Activated CD8-positive, alpha-beta T cell treated with anti-CD3 and anti-CD28 coated beads for 36 hours (primary cell): ENCODE measurements around the gene SASH1. TPM values are rescaled to one million over a fixed set of nuclear protein-coding genes. Genes with fewer than 3 reads are reported as not detected.

Experiments
- ATAC-seq: fragments of 200-7000 bp; cut with Tn5 transposase; one replicate; pipeline ENCODE4 v1.10.0; 2021; ENCODE audit warnings: mild to moderate bottlenecking, moderate library complexity
- CTCF ChIA-PET: fragments of 350-600 bp; sonication (Branson Sonifier 250); formaldehyde crosslinking; loops from one replicate; lab custom pipeline; 2021; ENCODE audit warnings: antibody characterized with exemption; lab: Charles Lee
- POLR2A ChIA-PET: fragments of 350-600 bp; sonication (Branson Sonifier 250); formaldehyde crosslinking; loops from one replicate; lab custom pipeline; 2021; ENCODE audit warnings: antibody characterized with exemption; lab: Charles Lee
- DNase-seq: peaks from one replicate; pipeline ENCODE4 v3.0.0-alpha.2; 2020
- H3K27ac Mint-ChIP-seq: one replicate; pipeline ENCODE4 v1.8.0; 2021; ENCODE audit warnings: mild to moderate bottlenecking, mixed read lengths
- H3K27me3 Mint-ChIP-seq: one replicate; pipeline ENCODE4 v1.8.0; 2021; ENCODE audit warnings: mixed read lengths
- H3K36me3 Mint-ChIP-seq: one replicate; pipeline ENCODE4 v1.8.0; 2021; ENCODE audit warnings: low read depth, mixed read lengths
- H3K4me1 Mint-ChIP-seq: one replicate; pipeline ENCODE4 v1.8.0; 2021; ENCODE audit warnings: low read depth, mixed read lengths
- H3K4me3 Mint-ChIP-seq: one replicate; pipeline ENCODE4 v1.8.0; 2021; ENCODE audit warnings: mild to moderate bottlenecking, moderate library complexity, mixed read lengths
- H3K9me3 Mint-ChIP-seq: one replicate; pipeline ENCODE4 v1.8.0; 2021; ENCODE audit warnings: mixed read lengths
- intact Hi-C: fragments of 100-400 bp; cut with micrococcal nuclease; formaldehyde crosslinking; loops from one replicate; pipeline ENCODE4 v1.10.0; 2022
- total RNA-seq, 2 experiments: library from RNA; stranded (reverse); gene quantifications; one replicate each; pipeline ENCODE4 v1.2.3, GENCODE V29; 2021
- TF ChIP-seq, protein P1 (sequence below): fragments of 200-600 bp; IDR thresholded peaks from one replicate; pipeline ENCODE4 v1.8.0; 2022; ENCODE audit warnings: antibody characterized with exemption, mild to moderate bottlenecking

Gene SASH1
- total RNA-seq, 2 experiments from 2014 or later = 0.04 to 0.05 TPM

DNA sequence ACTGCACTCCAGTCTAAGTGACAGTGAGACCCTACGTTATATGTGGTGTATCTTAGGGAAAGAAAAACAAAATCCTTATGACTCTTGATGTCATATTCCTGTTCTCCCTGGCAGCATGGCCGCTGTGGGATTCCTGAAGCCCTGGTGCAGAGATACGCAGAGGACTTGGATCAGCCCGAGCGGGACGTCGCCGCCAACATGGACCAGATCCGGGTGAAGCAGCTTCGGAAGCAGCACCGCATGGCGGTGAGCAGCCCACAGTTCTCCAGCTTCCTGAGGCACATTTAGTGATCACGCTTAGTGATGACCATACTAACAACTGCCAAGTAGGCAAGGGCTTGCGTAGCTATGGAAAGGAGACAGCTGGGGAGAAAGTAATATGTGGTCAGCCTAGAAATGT is 203.3 kb downstream of the SASH1 start:
- Mint-ChIP-seq H3K36me3 (no peaks in the 10 kb centered on the region), H3K27me3 (peaks cover 1% of the 10 kb centered on the region), H3K4me3 (no peak overlapping the region), H3K27ac (no peak overlapping the region), H3K4me1 (no peaks in the 10 kb centered on the region), H3K9me3 (no peaks in the 10 kb centered on the region)
- ChIA-PET POLR2A (no interaction called here), CTCF (interaction anchor here (1.0 kb wide), 1 partner anchor 27 kb away, joined by 3 read pairs; no protein-coding TSS in a partner anchor)
- TF ChIP-seq, protein P1, sequence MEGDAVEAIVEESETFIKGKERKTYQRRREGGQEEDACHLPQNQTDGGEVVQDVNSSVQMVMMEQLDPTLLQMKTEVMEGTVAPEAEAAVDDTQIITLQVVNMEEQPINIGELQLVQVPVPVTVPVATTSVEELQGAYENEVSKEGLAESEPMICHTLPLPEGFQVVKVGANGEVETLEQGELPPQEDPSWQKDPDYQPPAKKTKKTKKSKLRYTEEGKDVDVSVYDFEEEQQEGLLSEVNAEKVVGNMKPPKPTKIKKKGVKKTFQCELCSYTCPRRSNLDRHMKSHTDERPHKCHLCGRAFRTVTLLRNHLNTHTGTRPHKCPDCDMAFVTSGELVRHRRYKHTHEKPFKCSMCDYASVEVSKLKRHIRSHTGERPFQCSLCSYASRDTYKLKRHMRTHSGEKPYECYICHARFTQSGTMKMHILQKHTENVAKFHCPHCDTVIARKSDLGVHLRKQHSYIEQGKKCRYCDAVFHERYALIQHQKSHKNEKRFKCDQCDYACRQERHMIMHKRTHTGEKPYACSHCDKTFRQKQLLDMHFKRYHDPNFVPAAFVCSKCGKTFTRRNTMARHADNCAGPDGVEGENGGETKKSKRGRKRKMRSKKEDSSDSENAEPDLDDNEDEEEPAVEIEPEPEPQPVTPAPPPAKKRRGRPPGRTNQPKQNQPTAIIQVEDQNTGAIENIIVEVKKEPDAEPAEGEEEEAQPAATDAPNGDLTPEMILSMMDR = no peak
- intact Hi-C loops = no loop called here
- no peak for ATAC-seq
- DNase-seq = no peak

DNA sequence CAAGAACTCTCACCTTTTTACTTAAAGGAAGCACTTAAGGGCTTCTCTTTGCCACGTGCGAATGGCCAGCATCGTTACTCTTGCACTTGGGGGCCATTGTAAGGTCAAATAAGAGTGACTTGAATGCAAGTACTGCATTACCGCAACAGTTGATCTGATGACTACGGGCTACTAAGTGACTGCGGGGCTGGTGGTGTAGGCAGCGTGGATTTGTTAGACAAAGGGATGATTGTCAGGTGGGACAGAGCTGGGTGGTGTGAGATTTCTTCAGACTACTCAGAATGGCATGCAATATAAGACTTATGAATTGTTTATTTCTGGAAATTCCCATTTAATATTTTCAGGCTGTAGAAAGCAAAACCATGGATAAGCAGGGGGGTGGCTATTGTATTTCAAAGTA is 204.5 kb downstream of the SASH1 start:
- Mint-ChIP-seq H3K36me3 (no peaks in the 10 kb centered on the region), H3K9me3 (no peaks in the 10 kb centered on the region)

DNA sequence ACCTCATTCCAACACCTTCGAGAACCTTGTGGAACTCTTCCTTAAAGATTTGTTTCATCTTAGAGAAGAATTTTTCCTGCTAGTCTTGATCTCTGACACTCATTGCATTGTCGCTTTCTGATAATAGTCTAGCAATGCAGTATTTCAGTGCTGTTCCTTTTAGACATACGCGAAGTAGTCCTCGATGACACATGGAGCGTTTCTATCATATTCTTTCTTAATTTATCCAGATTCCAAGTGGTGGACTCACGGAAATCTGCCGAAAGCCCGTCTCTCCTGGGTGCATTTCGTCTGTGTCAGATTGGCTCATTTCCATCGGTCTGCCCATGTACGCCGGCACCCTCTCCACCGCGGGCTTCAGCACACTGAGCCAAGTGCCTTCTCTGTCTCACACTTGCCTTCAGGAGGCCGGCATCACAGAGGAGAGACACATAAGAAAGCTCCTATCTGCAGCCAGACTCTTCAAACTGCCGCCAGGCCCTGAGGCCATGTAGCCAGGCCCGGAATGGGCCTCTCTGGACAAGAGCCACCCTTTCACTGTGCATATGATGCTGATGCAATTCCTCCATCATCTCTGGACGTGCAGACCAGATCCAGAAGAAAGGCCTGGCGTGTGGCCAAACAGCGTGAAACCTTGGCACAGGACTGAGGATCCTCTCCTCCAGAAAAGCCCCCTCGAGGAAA is 205.6 kb downstream of the SASH1 start:
- intact Hi-C loops = no loop called here
- Mint-ChIP-seq H3K4me1 (no peaks in the 10 kb centered on the region), H3K36me3 (no peaks in the 10 kb centered on the region), H3K9me3 (no peaks in the 10 kb centered on the region), H3K27ac (no peak overlapping the region), H3K4me3 (no peak overlapping the region), H3K27me3 (peaks cover 3% of the 10 kb centered on the region)
- TF ChIP-seq, protein P1 = no peak
- DNase-seq = no peak
- ATAC-seq = no peak
- CTCF ChIA-PET = interaction anchor here (1.4 kb wide), 1 partner anchor 12 kb away, joined by 4 read pairs; no protein-coding TSS in a partner anchor
- POLR2A ChIA-PET = no interaction called here

More for the DNA sequence above, 204.5 kb downstream of the SASH1 start:
- CTCF ChIA-PET = no interaction called here
- no peak for ATAC-seq
- DNase-seq = no peak
- Mint-ChIP-seq H3K4me3 (no peak overlapping the region), H3K27ac (no peak overlapping the region), H3K27me3 (peaks cover 1% of the 10 kb centered on the region), H3K4me1 (no peaks in the 10 kb centered on the region)
- TF ChIP-seq, protein P1 = no peak
- POLR2A ChIA-PET = no interaction called here
- intact Hi-C loops = no loop called here

DNA sequence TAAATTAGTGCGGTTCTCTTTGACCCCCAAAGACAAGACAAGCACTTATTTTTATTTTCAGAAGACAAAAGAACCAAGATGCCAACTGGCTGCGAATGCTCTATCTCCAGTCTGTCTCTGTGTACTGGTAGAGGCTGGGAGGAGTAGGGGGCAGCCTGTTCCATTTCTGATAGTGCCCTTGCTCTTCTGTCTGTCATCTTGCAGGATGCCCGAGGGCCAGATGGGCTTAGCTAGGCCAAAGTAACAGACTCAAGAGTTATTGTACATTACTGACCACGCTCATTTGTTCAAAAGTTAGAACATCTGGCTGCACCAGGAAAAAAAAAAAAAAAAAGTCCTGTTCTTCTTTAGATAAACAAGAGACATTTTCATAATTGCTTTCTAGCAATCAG is 206.1 kb downstream of the SASH1 start:
- ChIA-PET CTCF (interaction anchor here (1.4 kb wide), 1 partner anchor 11 kb away, joined by 4 read pairs; no protein-coding TSS in a partner anchor), POLR2A (no interaction called here)
- DNase-seq (no peak), ATAC-seq (no peak)
- TF ChIP-seq, protein P1 = no peak
- Mint-ChIP-seq H3K4me3 (no peak overlapping the region), H3K9me3 (peaks cover 2% of the 10 kb centered on the region), H3K27me3 (peaks cover 7% of the 10 kb centered on the region), H3K4me1 (no peaks in the 10 kb centered on the region), H3K27ac (no peak overlapping the region), H3K36me3 (no peaks in the 10 kb centered on the region)
- intact Hi-C loops = no loop called here

DNA sequence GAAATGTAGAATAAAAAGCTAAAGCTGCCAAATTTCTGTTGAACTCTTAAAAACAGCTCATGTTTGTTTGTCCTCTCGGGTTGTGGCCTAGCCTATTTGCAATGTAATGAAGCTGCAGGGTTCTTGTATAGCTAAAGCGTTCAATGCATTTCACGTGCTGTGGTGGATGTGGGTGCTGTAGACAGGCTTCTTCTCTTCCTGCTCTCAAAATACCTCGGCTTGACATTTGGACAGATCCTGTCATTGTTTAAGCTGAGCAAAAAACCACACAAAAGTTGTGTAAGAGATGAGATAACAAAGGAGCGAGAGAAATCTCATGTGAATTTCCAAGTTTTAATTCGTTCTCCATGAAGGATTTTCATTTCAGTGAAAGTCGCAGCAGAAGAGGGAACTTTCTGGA is 207.9 kb downstream of the SASH1 start:
- peaks cover 4% of the 10 kb centered on the region for H3K9me3 Mint-ChIP-seq

More for the DNA sequence above, 207.9 kb downstream of the SASH1 start:
- H3K4me1 Mint-ChIP-seq = no peaks in the 10 kb centered on the region
- H3K27me3 Mint-ChIP-seq = peaks cover 10% of the 10 kb centered on the region
- no peak overlapping the region for H3K27ac Mint-ChIP-seq
- H3K4me3 Mint-ChIP-seq = no peak overlapping the region
- intact Hi-C loops = no loop called here
- TF ChIP-seq, protein P1 = no peak
- CTCF ChIA-PET = interaction anchor here (1.4 kb wide), 1 partner anchor 9 kb away, joined by 3 read pairs; no protein-coding TSS in a partner anchor
- no peaks in the 10 kb centered on the region for H3K36me3 Mint-ChIP-seq
- POLR2A ChIA-PET = no interaction called here
- DNase-seq (no peak), ATAC-seq (no peak)
